Stimulated activated CD8-positive, alpha-beta memory T cell treated with anti-CD3 and anti-CD28 coated beads, Interleukin-4, amount 100 ng/mL, for 48 hours (primary cell): Measurements from ENCODE around the gene TBL3.
"Not testable (repeated sequence)": the region's sequence is repeated elsewhere in the genome, so short reads cannot be mapped to it uniquely, and the experiment has no call there.

Experiments
- DNase-seq: peaks from one replicate; pipeline ENCODE4 v3.0.0-alpha.2; 2020

Gene TBL3

GRCh38 chr16:2002406-2003230 is 30.8 kb downstream of the TBL3 start:
- no peak for DNase-seq

GRCh38 chr16:2003231-2003826 is 31.5 kb downstream of the TBL3 start:
- DNase-seq = no peak

GRCh38 chr16:2003827-2004641 is 32.2 kb downstream of the TBL3 start:
- DNase-seq = peak; percentile 94

- DNase-seq = no peak
Measured at GRCh38 chr16:2004795-2005517, 33.1 kb downstream of the TBL3 start.

GRCh38 chr16:2005646-2006045 is 33.8 kb downstream of the TBL3 start:
- no peak for DNase-seq

GRCh38 chr16:2006317-2006716 is 34.5 kb downstream of the TBL3 start:
- DNase-seq = no peak

- DNase-seq = no peak
Measured at GRCh38 chr16:2007081-2007836, 35.4 kb downstream of the TBL3 start.

GRCh38 chr16:2008009-2008526 is 36.2 kb downstream of the TBL3 start:
- peak; percentile 67 for DNase-seq

- peak; percentile 64 for DNase-seq
Measured at GRCh38 chr16:2008631-2009163, 36.8 kb downstream of the TBL3 start.

- DNase-seq = no peak
Measured at GRCh38 chr16:2009164-2009711, 37.4 kb downstream of the TBL3 start.

- peak; percentile 83 for DNase-seq
Measured at GRCh38 chr16:2009791-2010510, 38.1 kb downstream of the TBL3 start, which contains the start of gene ZNF598. Gene ZNF598 (minus strand): TSS chr16:2009821.

- DNase-seq = not testable (repeated sequence)
Measured at GRCh38 chr16:2011726-2012125, 39.9 kb downstream of the TBL3 start.

- no peak for DNase-seq
Measured at GRCh38 chr16:2013527-2013926, 41.7 kb downstream of the TBL3 start.

GRCh38 chr16:2015117-2015946 is 43.5 kb downstream of the TBL3 start:
- DNase-seq = no peak

- DNase-seq = no peak
Measured at GRCh38 chr16:2015947-2016208, 44.0 kb downstream of the TBL3 start.

- peak; percentile 61 for DNase-seq
Measured at GRCh38 chr16:2016407-2016922, 44.6 kb downstream of the TBL3 start.

- peak; percentile 67 for DNase-seq
Measured at GRCh38 chr16:2019518-2019920, 47.7 kb downstream of the TBL3 start, which contains the start of gene NPW. Gene NPW (plus strand): TSS chr16:2019785.

GRCh38 chr16:2019921-2020831 is 48.3 kb downstream of the TBL3 start:
- DNase-seq = no peak
